NCI-H2107 treated with DMSO at 0.1 percent for 48 hours (cell line): ENCODE measurements around the gene MLPH.
"Not testable (repeated sequence)": the region's sequence is repeated elsewhere in the genome, so short reads cannot be mapped to it uniquely, and the experiment has no call there.

Experiments used
- DNase-seq: peaks from one replicate; lab custom pipeline; 2025; ENCODE audit not compliant: unreplicated experiment; lab: John Stamatoyannopoulos, UW

MLPH gene

GRCh38 chr2:237457388-237457941 lies 29.6 kb upstream of the MLPH start:
- no peak for DNase-seq

- DNase-seq = no peak
Observed at GRCh38 chr2:237458519-237458918, 28.5 kb upstream of the MLPH start.

GRCh38 chr2:237459226-237459625 lies 27.8 kb upstream of the MLPH start:
- DNase-seq = no peak

GRCh38 chr2:237459741-237460174 lies 27.3 kb upstream of the MLPH start:
- DNase-seq = no peak

GRCh38 chr2:237464757-237465391 lies 22.2 kb upstream of the MLPH start:
- DNase-seq = no peak

GRCh38 chr2:237465515-237466148 lies 21.4 kb upstream of the MLPH start:
- DNase-seq = no peak

- DNase-seq = no peak
Observed at GRCh38 chr2:237466211-237466610, 20.8 kb upstream of the MLPH start.

GRCh38 chr2:237467447-237468179 lies 19.4 kb upstream of the MLPH start:
- DNase-seq = no peak

GRCh38 chr2:237469410-237469809 lies 17.6 kb upstream of the MLPH start:
- DNase-seq = not testable (repeated sequence)

- DNase-seq = no peak
Observed at GRCh38 chr2:237469849-237470248, 17.2 kb upstream of the MLPH start.

GRCh38 chr2:237470914-237471313 lies 16.1 kb upstream of the MLPH start:
- no peak for DNase-seq

GRCh38 chr2:237471438-237472186 lies 15.4 kb upstream of the MLPH start:
- no peak for DNase-seq

GRCh38 chr2:237472187-237472712 lies 14.8 kb upstream of the MLPH start:
- no peak for DNase-seq

GRCh38 chr2:237472909-237473877 lies 13.9 kb upstream of the MLPH start:
- DNase-seq = no peak

GRCh38 chr2:237473878-237474441 lies 13.1 kb upstream of the MLPH start:
- DNase-seq = no peak

- no peak for DNase-seq
Observed at GRCh38 chr2:237474442-237474911, 12.6 kb upstream of the MLPH start.

- no peak for DNase-seq
Observed at GRCh38 chr2:237474931-237475703, 11.9 kb upstream of the MLPH start.

- DNase-seq = no peak
Observed at GRCh38 chr2:237475704-237476141, 11.3 kb upstream of the MLPH start.
